Measurements from ENCODE around the gene S1PR1. TPM values are rescaled to one million over a fixed set of nuclear protein-coding genes. Genes with fewer than 3 reads are reported as not detected.
A peak's percentile ranks its signal among the peaks of the same experiment; 100 is the strongest.
"Not testable (repeated sequence)": the region's sequence is repeated elsewhere in the genome, so short reads cannot be mapped to it uniquely, and the experiment has no call there.

Gene S1PR1
- total and polyA plus RNA-seq, 2 donors, result 17.1 to 45.6 TPM

DNA sequence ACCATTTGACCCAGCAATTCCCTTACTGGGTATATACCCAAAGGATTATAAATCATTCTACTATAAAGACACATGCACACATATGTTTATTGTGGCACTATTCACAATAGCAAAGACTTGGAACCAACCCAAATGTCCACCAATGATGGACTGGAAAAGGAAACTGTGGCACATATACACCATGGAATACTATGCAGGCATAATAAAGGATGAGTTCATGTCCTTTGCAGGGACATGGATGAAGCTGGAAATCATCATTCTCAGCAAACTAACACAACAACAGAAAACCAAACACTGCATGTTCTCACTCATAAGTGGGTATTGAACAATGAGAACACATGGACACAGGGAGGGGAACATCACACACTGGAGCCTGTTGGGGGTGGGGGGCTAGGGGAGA is 4.6 kb upstream of the S1PR1 start:
- peaks cover under 1 to 20% of the 10 kb centered on the region in 2 donors for H3K4me1 ChIP-seq (ENCODE audit: control insufficient read depth in 2 of 2, insufficient read depth in 2 of 2, low read length in 2 of 2)

DNA sequence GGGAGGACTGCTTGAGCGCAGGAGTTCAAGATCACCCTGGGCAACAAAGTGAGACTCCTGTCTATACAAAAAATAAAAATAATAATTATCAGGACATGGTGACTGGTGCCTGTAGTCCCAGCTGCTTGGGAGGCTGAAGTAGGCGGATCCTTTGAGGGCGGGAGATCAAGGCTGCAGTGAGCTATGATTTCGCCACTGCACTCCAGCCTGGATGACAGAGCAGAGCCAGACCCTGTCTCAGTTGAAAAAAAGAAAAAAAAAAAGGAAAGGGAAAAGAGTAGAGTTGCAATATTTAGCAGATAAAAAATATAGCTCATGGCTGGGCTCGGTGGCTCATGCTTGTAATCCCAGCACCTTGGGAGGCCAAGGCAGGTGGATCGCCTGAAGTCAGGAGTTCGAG is 3.3 kb upstream of the S1PR1 start:
- Histone ChIP-seq H3K4me1 (ENCODE audit: control insufficient read depth in 2 of 2, insufficient read depth in 2 of 2, low read length in 2 of 2) (peaks cover 8 to 29% of the 10 kb centered on the region in 2 donors), H3K9me3 (ENCODE audit: control insufficient read depth in 2 of 2, insufficient read depth in 1 of 2, low read length in 1 of 2) (peaks cover 0 to 1% of the 10 kb centered on the region in 2 donors), H3K27ac (ENCODE audit: low read depth in 1 of 2, low read length in 1 of 2) (no peak overlapping the region), H3K4me3 (ENCODE audit: low read length in 2 of 2) (no peak overlapping the region), H3K36me3 (ENCODE audit: control insufficient read depth in 2 of 2, insufficient read depth in 2 of 2, low read length in 1 of 2) (no peaks in the 10 kb centered on the region), H3K27me3 (ENCODE audit: control insufficient read depth in 2 of 2, insufficient read depth in 1 of 2, low read length in 1 of 2) (peaks cover 0 to 25% of the 10 kb centered on the region in 2 donors)
- 96% methylated on average over 7 of the region's 7 CpGs for WGBS
- DNase-seq (ENCODE audit: low read depth in 6 of 9, low spot score in 9 of 9), result no peak

More for the DNA sequence above, 4.6 kb upstream of the S1PR1 start:
- not testable (repeated sequence) for H3K9me3 ChIP-seq (ENCODE audit: control insufficient read depth in 2 of 2, insufficient read depth in 1 of 2, low read length in 1 of 2); DNase-seq (ENCODE audit: low read depth in 6 of 9, low spot score in 9 of 9); H3K4me3 ChIP-seq (ENCODE audit: low read length in 2 of 2); H3K27ac ChIP-seq (ENCODE audit: low read depth in 1 of 2, low read length in 1 of 2); H3K36me3 ChIP-seq (ENCODE audit: control insufficient read depth in 2 of 2, insufficient read depth in 2 of 2, low read length in 1 of 2)
- peaks cover 0 to 17% of the 10 kb centered on the region in 2 donors for H3K27me3 ChIP-seq (ENCODE audit: control insufficient read depth in 2 of 2, insufficient read depth in 1 of 2, low read length in 1 of 2)

DNA sequence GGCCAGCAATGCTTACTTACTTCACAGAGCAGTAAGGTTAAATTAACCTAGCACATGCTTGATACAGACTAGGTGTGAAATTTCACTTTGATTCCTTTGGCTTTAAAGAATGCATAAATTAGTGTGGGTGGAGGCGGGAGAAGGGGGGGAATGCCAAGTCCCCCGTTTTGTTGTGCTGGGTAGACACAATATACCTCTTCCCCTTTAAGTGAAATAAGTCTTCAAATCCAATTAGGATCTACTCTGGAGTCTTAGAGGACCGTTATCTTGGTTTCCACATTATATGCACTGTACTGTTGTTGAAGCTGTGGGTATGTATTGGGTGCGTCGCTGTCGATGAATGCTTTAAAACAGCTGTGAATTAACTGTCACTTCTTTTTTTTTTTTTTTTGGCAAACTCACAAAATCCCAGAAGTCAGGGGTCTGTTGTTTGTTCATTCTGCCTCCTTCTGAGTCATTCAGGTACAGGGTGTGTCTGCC is 1.6 kb upstream of the S1PR1 start:
- WGBS, result 25% methylated on average over 6 of the region's 6 CpGs
- Histone ChIP-seq H3K4me3 (ENCODE audit: low read length in 2 of 2) (peak overlapping the region; percentile 69 to 79), H3K27me3 (ENCODE audit: control insufficient read depth in 2 of 2, insufficient read depth in 1 of 2, low read length in 1 of 2) (peaks cover 0 to 25% of the 10 kb centered on the region in 2 donors), H3K27ac (ENCODE audit: low read depth in 1 of 2, low read length in 1 of 2) (peak overlapping the region; percentile 82 to 84), H3K4me1 (ENCODE audit: control insufficient read depth in 2 of 2, insufficient read depth in 2 of 2, low read length in 2 of 2) (peaks cover 8 to 38% of the 10 kb centered on the region in 2 donors), H3K9me3 (ENCODE audit: control insufficient read depth in 2 of 2, insufficient read depth in 1 of 2, low read length in 1 of 2) (peaks cover 0 to 1% of the 10 kb centered on the region in 2 donors), H3K36me3 (ENCODE audit: control insufficient read depth in 2 of 2, insufficient read depth in 2 of 2, low read length in 1 of 2) (peaks cover 7 to 12% of the 10 kb centered on the region in 2 donors)
- DNase-seq (ENCODE audit: low read depth in 6 of 9, low spot score in 9 of 9), result peak in 1 of 9 donors; percentile 30

DNA sequence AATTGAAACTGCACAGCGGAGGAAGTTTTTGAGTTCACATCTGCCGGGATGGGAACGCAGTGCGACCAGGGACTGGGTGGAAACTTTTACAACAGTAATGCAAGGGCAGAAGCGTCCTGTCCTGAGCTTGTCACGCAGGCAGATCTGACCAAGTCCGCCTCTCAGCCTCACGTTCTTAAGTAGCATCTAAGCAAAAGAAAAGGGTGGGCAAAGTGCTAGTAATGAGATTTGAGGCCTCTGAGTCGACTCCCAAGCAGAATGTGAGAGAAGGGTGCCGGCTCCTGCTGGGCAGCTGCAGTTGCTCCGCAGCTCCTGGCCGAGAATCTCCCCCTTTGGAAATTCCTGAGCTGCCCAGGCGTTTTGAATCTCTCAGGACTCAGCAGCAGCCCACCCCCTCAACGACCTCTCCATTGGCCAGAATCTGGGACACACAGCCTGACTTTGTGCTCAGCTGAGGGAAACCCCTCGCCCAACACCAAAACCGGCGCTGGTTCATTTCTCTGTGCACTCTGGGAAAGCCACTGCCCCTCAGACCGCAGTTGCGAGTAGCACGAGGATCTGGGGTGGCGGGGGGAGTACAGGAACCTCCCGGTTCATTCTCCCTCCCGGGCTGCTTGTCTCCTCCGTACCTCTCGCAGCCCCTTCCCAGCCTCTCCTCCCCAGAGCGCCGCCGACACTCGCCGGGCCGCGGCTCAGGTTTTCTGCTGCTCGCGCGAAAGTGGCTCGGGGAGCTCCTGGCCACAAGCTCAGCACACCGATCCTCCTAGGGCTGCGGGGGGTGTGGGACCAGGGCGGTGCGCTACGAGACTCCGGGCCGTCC is 913 bp upstream of the S1PR1 start:
- Histone ChIP-seq H3K27me3 (ENCODE audit: control insufficient read depth in 2 of 2, insufficient read depth in 1 of 2, low read length in 1 of 2) (peaks cover 0 to 25% of the 10 kb centered on the region in 2 donors), H3K4me3 (ENCODE audit: low read length in 2 of 2) (peak overlapping the region; percentile 69 to 79), H3K27ac (ENCODE audit: low read depth in 1 of 2, low read length in 1 of 2) (peak overlapping the region; percentile 82 to 84), H3K9me3 (ENCODE audit: control insufficient read depth in 2 of 2, insufficient read depth in 1 of 2, low read length in 1 of 2) (peaks cover 0 to 1% of the 10 kb centered on the region in 2 donors), H3K36me3 (ENCODE audit: control insufficient read depth in 2 of 2, insufficient read depth in 2 of 2, low read length in 1 of 2) (peaks cover 7 to 15% of the 10 kb centered on the region in 2 donors), H3K4me1 (ENCODE audit: control insufficient read depth in 2 of 2, insufficient read depth in 2 of 2, low read length in 2 of 2) (peaks cover 8 to 38% of the 10 kb centered on the region in 2 donors)
- 6% methylated on average over 43 of the region's 43 CpGs for WGBS
- DNase-seq (ENCODE audit: low read depth in 6 of 9, low spot score in 9 of 9), result peak in 6 of 9 donors; percentile 22 to 73 (median 48)

DNA sequence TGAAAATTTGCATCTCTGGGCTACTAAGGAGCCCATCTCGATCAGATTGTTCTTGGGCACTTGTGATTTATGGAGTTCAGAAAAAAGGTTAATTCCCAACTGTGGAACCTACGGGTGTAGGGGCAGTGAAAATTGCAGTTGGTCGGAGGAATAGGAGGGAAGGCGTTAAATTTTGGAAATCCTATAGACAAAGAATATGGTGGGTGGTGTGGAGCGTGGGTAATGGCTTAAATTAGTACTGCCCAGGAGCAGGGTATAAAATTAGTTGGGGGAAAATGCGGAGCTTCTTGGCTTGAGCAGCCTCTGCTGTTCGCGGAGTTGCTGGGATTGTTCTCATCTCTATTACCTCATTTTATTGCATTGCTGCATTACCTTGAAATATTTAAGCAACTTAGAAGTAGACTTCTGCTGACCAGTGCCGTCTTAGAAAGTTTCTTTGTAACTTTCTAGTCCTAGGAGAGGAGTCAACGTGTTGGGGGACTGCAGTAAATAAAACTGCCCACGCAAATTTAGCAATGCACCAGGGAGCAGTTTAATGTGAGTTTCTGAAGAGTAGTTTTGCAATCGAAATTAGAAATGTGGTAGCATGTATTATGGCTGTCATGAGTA is 514 bp downstream of the S1PR1 start:
- peaks cover 0 to 25% of the 10 kb centered on the region in 2 donors for H3K27me3 ChIP-seq (ENCODE audit: control insufficient read depth in 2 of 2, insufficient read depth in 1 of 2, low read length in 1 of 2)
- under 1% methylated on average over 12 of the region's 12 CpGs for WGBS
- DNase-seq (ENCODE audit: low read depth in 6 of 9, low spot score in 9 of 9), result peak in 5 of 9 donors; percentile 16 to 63 (median 29)
- peaks cover 0 to 1% of the 10 kb centered on the region in 2 donors for H3K9me3 ChIP-seq (ENCODE audit: control insufficient read depth in 2 of 2, insufficient read depth in 1 of 2, low read length in 1 of 2)
- peak overlapping the region; percentile 69 to 79 for H3K4me3 ChIP-seq (ENCODE audit: low read length in 2 of 2)
- peaks cover 8 to 38% of the 10 kb centered on the region in 2 donors for H3K4me1 ChIP-seq (ENCODE audit: control insufficient read depth in 2 of 2, insufficient read depth in 2 of 2, low read length in 2 of 2)
- H3K27ac ChIP-seq (ENCODE audit: low read depth in 1 of 2, low read length in 1 of 2), result peak overlapping the region; percentile 78 to 88
- peaks cover 7 to 15% of the 10 kb centered on the region in 2 donors for H3K36me3 ChIP-seq (ENCODE audit: control insufficient read depth in 2 of 2, insufficient read depth in 2 of 2, low read length in 1 of 2)

DNA sequence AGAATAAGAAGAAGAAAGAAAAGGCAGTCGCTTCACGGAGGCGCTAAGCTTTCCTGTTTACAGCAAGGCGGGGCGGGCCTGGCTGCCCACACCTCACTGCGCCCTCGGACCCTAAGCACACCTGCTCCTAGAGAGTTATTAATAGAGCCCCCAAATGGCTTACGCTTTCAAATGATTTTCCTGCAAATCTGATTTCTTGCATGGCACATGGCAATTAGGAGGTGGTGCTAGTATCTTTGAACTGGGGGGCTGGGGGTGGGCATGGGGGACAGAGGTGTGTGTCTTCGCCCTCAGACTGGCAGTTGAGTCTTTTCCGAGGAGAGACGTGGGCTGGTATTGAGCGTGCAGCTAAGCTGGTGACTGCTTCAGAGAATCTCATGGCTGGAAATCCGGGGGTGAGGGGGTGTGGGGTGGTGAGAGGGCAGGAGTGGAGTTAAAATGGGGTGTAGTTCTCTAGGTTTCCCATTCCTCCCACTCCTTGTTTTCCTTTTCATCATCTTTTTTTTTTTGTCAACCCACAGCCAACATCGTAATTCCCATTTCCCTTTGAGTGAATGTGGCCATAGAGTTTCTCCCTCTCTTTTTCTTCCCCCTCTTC is 1.3 kb downstream of the S1PR1 start:
- 2% methylated on average over 14 of the region's 14 CpGs for WGBS
- peak in 5 of 9 donors; percentile 29 to 75 (median 51) for DNase-seq (ENCODE audit: low read depth in 6 of 9, low spot score in 9 of 9)
- H3K4me1 ChIP-seq (ENCODE audit: control insufficient read depth in 2 of 2, insufficient read depth in 2 of 2, low read length in 2 of 2), result peaks cover 8 to 38% of the 10 kb centered on the region in 2 donors
- H3K9me3 ChIP-seq (ENCODE audit: control insufficient read depth in 2 of 2, insufficient read depth in 1 of 2, low read length in 1 of 2), result peaks cover 0 to 1% of the 10 kb centered on the region in 2 donors
- H3K27ac ChIP-seq (ENCODE audit: low read depth in 1 of 2, low read length in 1 of 2), result peak overlapping the region; percentile 58 to 80
- peaks cover 0 to 25% of the 10 kb centered on the region in 2 donors for H3K27me3 ChIP-seq (ENCODE audit: control insufficient read depth in 2 of 2, insufficient read depth in 1 of 2, low read length in 1 of 2)
- H3K4me3 ChIP-seq (ENCODE audit: low read length in 2 of 2), result peak overlapping the region; percentile 69 to 79
- H3K36me3 ChIP-seq (ENCODE audit: control insufficient read depth in 2 of 2, insufficient read depth in 2 of 2, low read length in 1 of 2), result peaks cover 7 to 17% of the 10 kb centered on the region in 2 donors

DNA sequence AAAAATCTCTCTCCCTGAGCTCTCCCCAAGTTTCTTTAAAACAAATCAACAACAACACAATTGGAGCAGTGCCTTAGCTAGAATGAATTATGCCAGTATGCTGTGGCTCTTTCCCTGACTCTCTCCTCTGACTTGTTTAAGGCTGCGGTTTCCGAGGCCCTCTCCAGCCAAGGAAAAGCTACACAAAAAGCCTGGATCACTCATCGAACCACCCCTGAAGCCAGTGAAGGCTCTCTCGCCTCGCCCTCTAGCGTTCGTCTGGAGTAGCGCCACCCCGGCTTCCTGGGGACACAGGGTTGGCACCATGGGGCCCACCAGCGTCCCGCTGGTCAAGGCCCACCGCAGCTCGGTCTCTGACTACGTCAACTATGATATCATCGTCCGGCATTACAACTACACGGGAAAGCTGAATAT is 1.9 kb downstream of the S1PR1 start:
- peaks cover 0 to 25% of the 10 kb centered on the region in 2 donors for H3K27me3 ChIP-seq (ENCODE audit: control insufficient read depth in 2 of 2, insufficient read depth in 1 of 2, low read length in 1 of 2)
- peaks cover 7 to 17% of the 10 kb centered on the region in 2 donors for H3K36me3 ChIP-seq (ENCODE audit: control insufficient read depth in 2 of 2, insufficient read depth in 2 of 2, low read length in 1 of 2)
- H3K27ac ChIP-seq (ENCODE audit: low read depth in 1 of 2, low read length in 1 of 2), result peak overlapping the region in 1 of 2 donors; percentile 58
- peaks cover 8 to 38% of the 10 kb centered on the region in 2 donors for H3K4me1 ChIP-seq (ENCODE audit: control insufficient read depth in 2 of 2, insufficient read depth in 2 of 2, low read length in 2 of 2)
- H3K9me3 ChIP-seq (ENCODE audit: control insufficient read depth in 2 of 2, insufficient read depth in 1 of 2, low read length in 1 of 2), result peaks cover 0 to 1% of the 10 kb centered on the region in 2 donors
- WGBS, result 8% methylated on average over 17 of the region's 17 CpGs
- peak overlapping the region; percentile 69 to 79 for H3K4me3 ChIP-seq (ENCODE audit: low read length in 2 of 2)
- DNase-seq (ENCODE audit: low read depth in 6 of 9, low spot score in 9 of 9), result peak in 5 of 9 donors; percentile 67 to 87 (median 81)

DNA sequence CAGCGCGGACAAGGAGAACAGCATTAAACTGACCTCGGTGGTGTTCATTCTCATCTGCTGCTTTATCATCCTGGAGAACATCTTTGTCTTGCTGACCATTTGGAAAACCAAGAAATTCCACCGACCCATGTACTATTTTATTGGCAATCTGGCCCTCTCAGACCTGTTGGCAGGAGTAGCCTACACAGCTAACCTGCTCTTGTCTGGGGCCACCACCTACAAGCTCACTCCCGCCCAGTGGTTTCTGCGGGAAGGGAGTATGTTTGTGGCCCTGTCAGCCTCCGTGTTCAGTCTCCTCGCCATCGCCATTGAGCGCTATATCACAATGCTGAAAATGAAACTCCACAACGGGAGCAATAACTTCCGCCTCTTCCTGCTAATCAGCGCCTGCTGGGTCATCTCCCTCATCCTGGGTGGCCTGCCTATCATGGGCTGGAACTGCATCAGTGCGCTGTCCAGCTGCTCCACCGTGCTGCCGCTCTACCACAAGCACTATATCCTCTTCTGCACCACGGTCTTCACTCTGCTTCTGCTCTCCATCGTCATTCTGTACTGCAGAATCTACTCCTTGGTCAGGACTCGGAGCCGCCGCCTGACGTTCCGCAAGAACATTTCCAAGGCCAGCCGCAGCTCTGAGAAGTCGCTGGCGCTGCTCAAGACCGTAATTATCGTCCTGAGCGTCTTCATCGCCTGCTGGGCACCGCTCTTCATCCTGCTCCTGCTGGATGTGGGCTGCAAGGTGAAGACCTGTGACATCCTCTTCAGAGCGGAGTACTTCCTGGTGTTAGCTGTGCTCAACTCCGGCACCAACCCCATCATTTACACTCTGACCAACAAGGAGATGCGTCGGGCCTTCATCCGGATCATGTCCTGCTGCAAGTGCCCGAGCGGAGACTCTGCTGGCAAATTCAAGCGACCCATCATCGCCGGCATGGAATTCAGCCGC is 2.5 kb downstream of the S1PR1 start:
- WGBS, result 93% methylated on average over 42 of the region's 42 CpGs
- peak overlapping the region in 1 of 2 donors; percentile 69 for H3K4me3 ChIP-seq (ENCODE audit: low read length in 2 of 2)
- H3K4me1 ChIP-seq (ENCODE audit: control insufficient read depth in 2 of 2, insufficient read depth in 2 of 2, low read length in 2 of 2), result peaks cover 8 to 38% of the 10 kb centered on the region in 2 donors
- H3K36me3 ChIP-seq (ENCODE audit: control insufficient read depth in 2 of 2, insufficient read depth in 2 of 2, low read length in 1 of 2), result peaks cover 7 to 17% of the 10 kb centered on the region in 2 donors
- peaks cover 0 to 1% of the 10 kb centered on the region in 2 donors for H3K9me3 ChIP-seq (ENCODE audit: control insufficient read depth in 2 of 2, insufficient read depth in 1 of 2, low read length in 1 of 2)
- DNase-seq (ENCODE audit: low read depth in 6 of 9, low spot score in 9 of 9), result no peak
- no peak overlapping the region for H3K27ac ChIP-seq (ENCODE audit: low read depth in 1 of 2, low read length in 1 of 2)
- H3K27me3 ChIP-seq (ENCODE audit: control insufficient read depth in 2 of 2, insufficient read depth in 1 of 2, low read length in 1 of 2), result peaks cover 0 to 25% of the 10 kb centered on the region in 2 donors
